WTC11 (cell line): ENCODE data around the gene KLHDC2.
"Not testable (repeated sequence)": the region's sequence is repeated elsewhere in the genome, so short reads cannot be mapped to it uniquely, and the experiment has no call there.

Experiments used
- HMGXB4 ChIP-seq: sonication (generic); formaldehyde crosslinking; IDR thresholded peaks from 2 replicates; pipeline ENCODE4 v1.8.1; 2023; ENCODE audit warnings: mild to moderate bottlenecking, moderate library complexity, missing genetic modification reagents
- PRDM15 ChIP-seq: sonication (generic); formaldehyde crosslinking; IDR thresholded peaks from 2 replicates; pipeline ENCODE4 v1.8.0; 2022; ENCODE audit warnings: missing genetic modification reagents
- SOX15 ChIP-seq: fragments of 250-450 bp; sonication (Bioruptor Pico); IDR thresholded peaks from 2 replicates; pipeline ENCODE4 v1.9.0; 2021; ENCODE audit warnings: mild to moderate bottlenecking
- SP1 ChIP-seq: sonication (generic); formaldehyde crosslinking; conservative IDR thresholded peaks from 2 replicates; pipeline ENCODE4 v1.8.1; 2022; ENCODE audit warnings: missing genetic modification reagents
- ZBTB21 ChIP-seq: sonication (generic); formaldehyde crosslinking; IDR thresholded peaks from 2 replicates; pipeline ENCODE4 v1.8.1; 2023; ENCODE audit warnings: mild to moderate bottlenecking, missing genetic modification reagents, borderline replicate concordance
- TF ChIP-seq, protein P1 (sequence below): fragments of 200-600 bp; IDR thresholded peaks from 2 replicates; pipeline ENCODE4 v1.8.0; 2022; ENCODE audit warnings: antibody characterized with exemption
- TF ChIP-seq, protein P2 (sequence below): sonication (generic); formaldehyde crosslinking; IDR thresholded peaks from 2 replicates; pipeline ENCODE4 v1.8.0; 2022; ENCODE audit warnings: mild to moderate bottlenecking, missing genetic modification reagents
- TF ChIP-seq, protein P3 (sequence below): sonication (generic); formaldehyde crosslinking; IDR thresholded peaks from 2 replicates; pipeline ENCODE4 v1.8.1; 2023; ENCODE audit warnings: mild to moderate bottlenecking, missing genetic modification reagents, moderate library complexity

- not testable (repeated sequence) for TF ChIP-seq SP1 (CRISPR knock-in tag); HMGXB4 (CRISPR knock-in tag); PRDM15 (CRISPR knock-in tag); SOX15 (CRISPR knock-in tag); ZBTB21
- TF ChIP-seq, protein P1, sequence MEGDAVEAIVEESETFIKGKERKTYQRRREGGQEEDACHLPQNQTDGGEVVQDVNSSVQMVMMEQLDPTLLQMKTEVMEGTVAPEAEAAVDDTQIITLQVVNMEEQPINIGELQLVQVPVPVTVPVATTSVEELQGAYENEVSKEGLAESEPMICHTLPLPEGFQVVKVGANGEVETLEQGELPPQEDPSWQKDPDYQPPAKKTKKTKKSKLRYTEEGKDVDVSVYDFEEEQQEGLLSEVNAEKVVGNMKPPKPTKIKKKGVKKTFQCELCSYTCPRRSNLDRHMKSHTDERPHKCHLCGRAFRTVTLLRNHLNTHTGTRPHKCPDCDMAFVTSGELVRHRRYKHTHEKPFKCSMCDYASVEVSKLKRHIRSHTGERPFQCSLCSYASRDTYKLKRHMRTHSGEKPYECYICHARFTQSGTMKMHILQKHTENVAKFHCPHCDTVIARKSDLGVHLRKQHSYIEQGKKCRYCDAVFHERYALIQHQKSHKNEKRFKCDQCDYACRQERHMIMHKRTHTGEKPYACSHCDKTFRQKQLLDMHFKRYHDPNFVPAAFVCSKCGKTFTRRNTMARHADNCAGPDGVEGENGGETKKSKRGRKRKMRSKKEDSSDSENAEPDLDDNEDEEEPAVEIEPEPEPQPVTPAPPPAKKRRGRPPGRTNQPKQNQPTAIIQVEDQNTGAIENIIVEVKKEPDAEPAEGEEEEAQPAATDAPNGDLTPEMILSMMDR, result not testable (repeated sequence)
- TF ChIP-seq, protein P2, sequence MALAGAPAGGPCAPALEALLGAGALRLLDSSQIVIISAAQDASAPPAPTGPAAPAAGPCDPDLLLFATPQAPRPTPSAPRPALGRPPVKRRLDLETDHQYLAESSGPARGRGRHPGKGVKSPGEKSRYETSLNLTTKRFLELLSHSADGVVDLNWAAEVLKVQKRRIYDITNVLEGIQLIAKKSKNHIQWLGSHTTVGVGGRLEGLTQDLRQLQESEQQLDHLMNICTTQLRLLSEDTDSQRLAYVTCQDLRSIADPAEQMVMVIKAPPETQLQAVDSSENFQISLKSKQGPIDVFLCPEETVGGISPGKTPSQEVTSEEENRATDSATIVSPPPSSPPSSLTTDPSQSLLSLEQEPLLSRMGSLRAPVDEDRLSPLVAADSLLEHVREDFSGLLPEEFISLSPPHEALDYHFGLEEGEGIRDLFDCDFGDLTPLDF (CRISPR knock-in tag), result not testable (repeated sequence)
- TF ChIP-seq, protein P3, sequence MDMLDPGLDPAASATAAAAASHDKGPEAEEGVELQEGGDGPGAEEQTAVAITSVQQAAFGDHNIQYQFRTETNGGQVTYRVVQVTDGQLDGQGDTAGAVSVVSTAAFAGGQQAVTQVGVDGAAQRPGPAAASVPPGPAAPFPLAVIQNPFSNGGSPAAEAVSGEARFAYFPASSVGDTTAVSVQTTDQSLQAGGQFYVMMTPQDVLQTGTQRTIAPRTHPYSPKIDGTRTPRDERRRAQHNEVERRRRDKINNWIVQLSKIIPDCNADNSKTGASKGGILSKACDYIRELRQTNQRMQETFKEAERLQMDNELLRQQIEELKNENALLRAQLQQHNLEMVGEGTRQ (CRISPR knock-in tag), result not testable (repeated sequence)
Measured at GRCh38 chr14:49735669-49736068, 32.3 kb upstream of the KLHDC2 start.
